Activated T-cell treated with anti-CD3 and anti-CD28 coated beads for 48 hours (primary cell): Measurements from ENCODE around the gene PCBP3.
"Not testable (repeated sequence)": the region's sequence is repeated elsewhere in the genome, so short reads cannot be mapped to it uniquely, and the experiment has no call there.

Source experiments
- DNase-seq: peaks from one replicate; pipeline ENCODE4 v3.0.0-alpha.2; 2020; ENCODE audit warnings: low read depth

Gene PCBP3

GRCh38 chr21:45845063-45845769, 201.7 kb downstream of the PCBP3 start:
- DNase-seq, result no peak

DNA sequence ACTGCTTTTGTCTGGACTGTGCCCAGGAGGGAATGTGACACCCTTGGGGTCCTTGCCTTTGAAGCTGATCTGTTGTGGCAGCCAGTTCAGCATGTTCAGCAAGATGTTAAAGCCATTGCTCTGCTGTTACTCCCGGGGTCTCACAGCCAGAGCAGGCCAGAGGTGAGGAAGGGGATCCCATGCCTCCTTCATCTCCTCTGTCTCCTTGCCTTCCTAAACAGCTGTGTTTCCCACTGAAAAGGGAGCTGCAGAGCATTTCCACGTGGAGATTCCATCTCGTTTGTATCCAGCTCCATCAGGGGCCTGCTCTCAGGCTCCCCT, 202.2 kb downstream of the PCBP3 start:
- no peak for DNase-seq

GRCh38 chr21:45846373-45847160, 203.0 kb downstream of the PCBP3 start:
- DNase-seq, result no peak

DNA sequence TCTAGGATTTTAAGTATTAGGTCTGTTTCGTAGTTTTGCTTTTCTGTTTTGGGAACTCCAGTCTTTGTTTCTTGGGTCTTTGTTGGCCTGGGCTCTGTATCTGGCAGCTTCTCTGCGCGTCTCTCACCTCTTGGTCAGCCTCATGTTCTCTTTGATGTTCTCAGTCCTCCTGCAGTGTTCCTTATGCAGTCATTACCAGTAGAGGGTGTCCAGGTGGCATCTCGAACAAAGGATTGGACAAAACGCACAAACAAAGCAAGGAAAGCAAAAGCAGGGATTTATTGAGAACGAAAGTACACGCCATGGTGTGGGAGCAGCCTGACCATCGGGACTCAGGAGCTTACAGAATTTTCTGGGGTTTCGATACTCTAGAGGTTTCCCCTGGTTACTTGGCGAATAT, 204.3 kb downstream of the PCBP3 start:
- DNase-seq, result no peak

- no peak for DNase-seq
Observed at GRCh38 chr21:45848331-45848730, 204.8 kb downstream of the PCBP3 start.

DNA sequence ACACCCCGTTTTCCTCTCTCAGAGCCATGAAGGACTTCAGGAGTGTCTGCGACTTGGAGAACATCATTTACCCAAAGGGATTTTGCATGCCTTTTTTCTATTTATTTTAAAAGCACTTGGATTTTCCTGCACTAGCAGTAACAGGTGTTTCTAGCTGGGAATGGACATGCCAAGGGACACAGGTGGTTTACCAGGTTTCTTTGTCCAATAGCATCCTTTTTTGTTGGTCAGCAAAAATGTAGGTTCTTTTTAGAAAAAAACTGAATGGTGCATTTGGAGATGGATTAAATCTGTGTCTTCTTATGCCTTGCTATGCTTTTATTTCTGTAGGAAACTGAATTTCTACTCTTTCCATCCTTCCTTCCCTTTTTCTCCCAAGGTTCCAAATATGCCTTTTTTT, 205.3 kb downstream of the PCBP3 start:
- no peak for DNase-seq

DNA sequence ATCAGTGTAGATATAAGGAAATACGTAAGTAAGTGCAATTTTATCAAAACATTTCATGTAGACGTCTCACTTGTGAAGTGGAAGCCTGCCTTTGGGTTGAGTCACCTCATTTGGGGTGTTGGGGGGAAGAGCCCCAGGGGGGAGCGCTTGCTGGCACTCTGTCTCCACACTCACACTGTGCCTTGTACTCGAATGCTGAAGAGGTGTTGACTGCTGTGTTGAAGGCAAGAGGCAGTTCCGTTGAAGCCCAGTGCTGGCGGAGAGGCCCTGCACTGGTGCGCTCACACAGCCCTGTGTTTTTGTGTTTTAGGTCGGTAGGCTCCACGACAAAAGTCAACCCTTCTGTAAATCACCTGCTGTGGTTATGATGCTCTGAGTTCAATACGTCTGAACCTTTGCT, 206.1 kb downstream of the PCBP3 start:
- DNase-seq, result no peak

- DNase-seq, result no peak
Observed at GRCh38 chr21:45850181-45850580, 206.7 kb downstream of the PCBP3 start.

DNA sequence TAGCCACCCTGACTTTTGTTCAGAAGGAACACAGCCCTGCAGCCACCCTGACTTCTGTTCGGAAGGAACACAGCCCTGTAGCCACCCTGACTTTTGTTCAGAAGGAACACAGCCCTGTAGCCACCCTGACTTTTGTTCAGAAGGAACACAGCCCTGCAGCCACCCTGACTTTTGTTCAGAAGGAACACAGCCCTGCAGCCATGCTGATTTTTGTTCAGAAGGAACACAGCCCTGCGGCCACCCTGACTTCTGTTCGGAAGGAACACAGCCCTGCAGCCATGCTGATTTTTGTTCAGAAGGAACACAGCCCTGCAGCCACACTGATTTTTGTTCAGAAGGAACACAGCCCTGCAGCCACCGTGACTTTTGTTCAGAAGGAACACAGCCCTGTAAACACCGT, 208.9 kb downstream of the PCBP3 start:
- DNase-seq, result not testable (repeated sequence)

- DNase-seq, result no peak
Observed at GRCh38 chr21:45852886-45853400, 209.4 kb downstream of the PCBP3 start.

GRCh38 chr21:45853703-45854342, 210.3 kb downstream of the PCBP3 start:
- DNase-seq, result no peak

- no peak for DNase-seq
Observed at GRCh38 chr21:45854690-45855247, 211.2 kb downstream of the PCBP3 start.

GRCh38 chr21:45855248-45855811, 211.8 kb downstream of the PCBP3 start:
- no peak for DNase-seq

GRCh38 chr21:45856442-45856841, 212.9 kb downstream of the PCBP3 start:
- DNase-seq, result no peak

DNA sequence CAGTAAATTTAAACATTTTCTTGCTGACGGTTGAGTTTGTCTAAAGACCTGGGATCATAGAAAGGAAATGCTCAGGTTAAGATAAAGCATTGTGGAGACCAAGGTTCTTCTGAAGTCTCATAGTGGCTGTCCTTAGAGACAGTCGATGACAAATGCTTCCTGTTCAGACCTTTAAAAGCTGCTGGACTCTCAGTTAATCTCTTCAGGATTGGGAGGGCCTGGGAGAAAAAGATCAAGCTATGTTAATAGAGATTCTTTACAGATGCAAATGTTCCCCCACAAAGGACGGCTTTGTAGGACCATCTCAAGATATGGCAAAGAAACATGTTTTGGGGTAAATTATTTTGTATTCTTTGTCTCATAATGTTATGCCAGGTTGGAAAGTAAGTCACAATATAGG, 213.4 kb downstream of the PCBP3 start:
- DNase-seq, result no peak

DNA sequence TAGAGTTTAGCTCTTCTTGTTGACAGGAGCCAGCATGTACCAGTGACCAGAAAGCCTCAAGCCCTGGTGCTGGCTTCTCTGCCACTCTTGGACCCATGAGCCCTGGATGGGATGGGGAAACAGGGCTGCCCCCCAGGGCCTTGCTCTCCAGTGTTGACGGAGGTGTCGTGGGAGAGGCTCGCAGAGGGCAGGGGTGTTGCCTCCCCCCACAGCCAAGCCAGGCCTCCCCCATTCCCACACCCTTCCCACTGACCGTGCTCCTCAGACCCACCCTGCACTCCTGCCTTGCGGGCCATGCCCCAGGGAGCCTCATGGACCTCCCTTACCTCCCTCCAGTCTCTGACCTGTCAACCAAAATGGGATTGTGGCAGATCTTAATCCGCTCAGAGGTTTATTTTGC, 214.2 kb downstream of the PCBP3 start:
- no peak for DNase-seq

DNA sequence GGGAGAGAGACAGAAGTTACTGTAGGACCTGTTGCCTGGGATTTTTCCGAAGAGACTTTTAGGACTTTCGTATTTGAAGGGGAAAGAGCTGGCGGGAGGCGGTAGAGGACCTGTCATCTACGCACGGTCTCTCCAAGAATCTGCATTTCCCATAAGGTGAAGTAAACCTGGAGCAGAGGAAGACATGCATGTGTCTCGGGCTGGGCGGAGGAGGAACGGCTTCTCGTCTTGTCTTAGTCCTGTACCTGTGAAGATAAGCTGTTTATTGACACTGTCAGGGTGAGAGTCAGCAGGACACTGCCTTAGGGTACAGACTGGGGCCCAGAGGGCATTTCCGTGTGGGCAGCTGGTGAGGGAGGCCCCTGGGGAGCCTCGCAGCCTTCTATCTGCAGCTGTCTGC, 214.7 kb downstream of the PCBP3 start:
- no peak for DNase-seq

GRCh38 chr21:45859041-45859761, 215.7 kb downstream of the PCBP3 start:
- DNase-seq, result no peak

DNA sequence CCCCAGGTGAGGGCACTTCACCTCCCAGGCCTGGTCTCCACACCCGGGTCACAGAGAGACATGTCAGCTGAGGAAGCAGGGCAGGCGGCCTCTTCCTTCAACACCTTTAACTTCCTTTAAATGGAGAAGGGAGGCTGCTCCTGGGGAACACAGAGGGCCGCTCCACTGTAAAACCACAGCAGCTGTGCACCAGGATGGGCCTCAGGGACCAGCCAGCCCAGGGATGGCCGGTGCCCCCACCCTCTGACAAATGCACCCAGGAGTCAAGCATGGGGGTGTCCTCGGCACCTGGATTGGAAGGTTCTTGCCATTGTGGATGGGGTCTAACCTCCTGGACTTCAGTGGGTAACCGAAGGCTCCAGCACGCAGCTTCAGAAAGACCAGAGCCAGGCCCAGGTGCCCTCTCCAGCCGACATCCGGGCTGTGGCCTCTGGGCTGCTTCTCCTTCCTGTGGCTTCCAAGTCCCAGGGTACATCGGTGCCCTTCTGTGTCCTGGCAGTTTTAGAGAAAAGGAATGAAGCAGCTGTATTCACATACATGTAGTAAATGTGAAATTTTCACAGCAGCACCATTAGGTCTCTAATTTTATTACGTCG, 216.3 kb downstream of the PCBP3 start:
- no peak for DNase-seq

GRCh38 chr21:45860493-45861155, 217.1 kb downstream of the PCBP3 start:
- DNase-seq, result no peak
